Muscle of leg (tissue), 11 donors: ENCODE results near the gene PRLHR. TPM values are rescaled to one million over a fixed set of nuclear protein-coding genes. Genes with fewer than 3 reads are reported as not detected.

Experiments used
- DNase-seq: peaks from one replicate; pipeline ENCODE4 v3.0.0; 2013
- H3K27ac ChIP-seq: one replicate; pipeline ENCODE4 v1.5.1; 2013; ENCODE audit warnings: mild to moderate bottlenecking, low read length, control low read depth
- H3K27me3 ChIP-seq: one replicate; pipeline ENCODE4 v1.6.1; 2013; ENCODE audit warnings: low read length; ENCODE audit not compliant: control insufficient read depth, insufficient read depth
- H3K36me3 ChIP-seq: one replicate; pipeline ENCODE4 v1.6.1; 2013; ENCODE audit warnings: low read length; ENCODE audit not compliant: control insufficient read depth, insufficient read depth
- H3K4me1 ChIP-seq: one replicate; pipeline ENCODE4 v1.6.1; 2013; ENCODE audit warnings: low read length; ENCODE audit not compliant: control insufficient read depth, insufficient read depth
- H3K4me3 ChIP-seq: one replicate; pipeline ENCODE4 v1.5.1; 2013; ENCODE audit warnings: low read length, control low read depth
- H3K9me3 ChIP-seq: replicated peaks from 2 replicates; pipeline ENCODE4 v1.6.1; 2013; ENCODE audit warnings: low read depth, low read length; ENCODE audit not compliant: control insufficient read depth
- WGBS: methylation state at CpG from one replicate; pipeline ENCODE4 v1.1.5; 2013; ENCODE audit warnings: missing lambda C conversion rate; ENCODE audit not compliant: insufficient coverage; 5-methylcytosine and 5-hydroxymethylcytosine counted together
- polyA plus RNA-seq, 8 donors: library from polyadenylated mRNA; unstranded; fragments of 120-200 nt; gene quantifications; one replicate each; pipeline versions ENCODE4 v1.2.1 to v1.2.3, GENCODE V29; 2013; ENCODE audit warnings: inconsistent platforms in 1 of 8, low replicate concordance in 1 of 8; ENCODE audit not compliant: insufficient read length in 8 of 8, insufficient read depth in 1 of 8
- total RNA-seq: library from RNA; stranded (reverse); fragments of 120-200 nt; gene quantifications from one replicate; pipeline ENCODE4 v1.2.4, GENCODE V29; 2013

Gene PRLHR
- total and polyA plus RNA-seq, 9 donors: 0.03 to 0.12 (median 0.04) TPM; not detected in 6

DNA sequence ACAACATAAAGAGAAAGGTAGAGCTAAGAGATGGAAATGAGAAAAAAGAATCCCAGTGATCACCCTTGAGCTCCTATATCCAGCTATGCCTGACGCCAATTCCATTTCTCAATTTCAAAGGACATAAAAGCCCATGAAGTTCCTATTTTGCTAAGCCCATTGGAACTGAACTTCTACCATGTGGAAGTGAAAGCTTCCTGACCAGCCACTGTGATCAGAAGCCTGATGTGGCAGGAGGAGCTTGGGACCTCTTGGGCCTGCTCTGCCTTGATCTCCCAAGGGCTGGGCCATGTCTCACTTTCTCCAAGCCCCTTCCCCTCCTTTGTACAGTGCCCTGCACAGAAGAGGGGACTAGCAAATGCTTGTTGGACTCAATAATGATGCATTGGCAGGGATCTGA, 52.7 kb downstream of the PRLHR start:
- H3K36me3 ChIP-seq: no peaks in the 10 kb centered on the region
- H3K4me1 ChIP-seq: no peaks in the 10 kb centered on the region
- WGBS: no CpG with 5 or more reads among the region's 1 CpG
- H3K27me3 ChIP-seq: peaks cover 12% of the 10 kb centered on the region
- H3K9me3 ChIP-seq: no peaks in the 10 kb centered on the region
- DNase-seq: no peak
- no peak overlapping the region for H3K27ac ChIP-seq
- H3K4me3 ChIP-seq: no peak overlapping the region

DNA sequence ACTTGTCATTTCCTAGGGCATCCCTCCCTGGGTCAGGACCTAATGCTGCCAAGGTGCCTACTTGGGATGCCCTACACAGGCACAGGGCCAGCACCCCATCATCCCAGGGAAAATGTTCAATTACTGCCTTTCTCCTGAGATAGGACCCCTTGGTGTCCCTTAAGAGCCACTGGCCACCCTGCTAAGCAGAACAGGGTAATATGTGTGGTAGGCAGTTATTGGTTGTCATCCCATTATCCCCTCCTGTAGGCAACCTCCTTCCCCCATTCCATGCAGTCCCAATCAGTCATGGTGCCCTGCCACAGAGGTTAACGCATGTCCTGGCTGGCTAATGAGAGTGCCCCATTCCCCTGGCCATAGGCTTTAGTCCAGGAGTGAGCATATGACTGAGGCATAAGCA, 53.2 kb downstream of the PRLHR start:
- DNase-seq: no peak
- WGBS: 80% methylated on average over 1 of the region's 1 CpG
- Histone ChIP-seq H3K9me3 (no peaks in the 10 kb centered on the region), H3K36me3 (no peaks in the 10 kb centered on the region), H3K27me3 (peaks cover 12% of the 10 kb centered on the region), H3K4me1 (no peaks in the 10 kb centered on the region), H3K4me3 (no peak overlapping the region), H3K27ac (no peak overlapping the region)

- no peak overlapping the region for H3K27ac ChIP-seq
- no peaks in the 10 kb centered on the region for H3K36me3 ChIP-seq
- no CpG with 5 or more reads among the region's 3 CpGs for WGBS
- H3K9me3 ChIP-seq: no peaks in the 10 kb centered on the region
- no peak for DNase-seq
- no peaks in the 10 kb centered on the region for H3K4me1 ChIP-seq
- peaks cover 12% of the 10 kb centered on the region for H3K27me3 ChIP-seq
- H3K4me3 ChIP-seq: no peak overlapping the region
Measured at GRCh38 chr10:118541718-118542117, 53.7 kb downstream of the PRLHR start.

Other genes with a start within 250 kb of the PRLHR start
- 31.1 TPM for gene CACUL1, start 159.3 kb upstream of the PRLHR start, total RNA-seq
- gene CACUL1, start 159.3 kb upstream of the PRLHR start, polyA plus RNA-seq: 10 to 100 TPM; 13.6 to 21.5 (median 18.6) TPM